ENCODE results near the gene CD52. TPM values are rescaled to one million over a fixed set of nuclear protein-coding genes. Genes with fewer than 3 reads are reported as not detected.

CD52 gene
- total RNA-seq, 1 experiment from 2014 or later = not detected

GRCh38 chr1:26356106-26356505 lies 38.3 kb downstream of the CD52 start:
- no peak for DNase-seq (ENCODE audit: low read depth)

- DNase-seq (ENCODE audit: low read depth) = no peak
These were observed 39.4 kb downstream of the CD52 start for GRCh38 chr1:26357121-26357602.

- peak; percentile 76 for DNase-seq (ENCODE audit: low read depth)
These were observed 40.9 kb downstream of the CD52 start for GRCh38 chr1:26358411-26359384.

DNA sequence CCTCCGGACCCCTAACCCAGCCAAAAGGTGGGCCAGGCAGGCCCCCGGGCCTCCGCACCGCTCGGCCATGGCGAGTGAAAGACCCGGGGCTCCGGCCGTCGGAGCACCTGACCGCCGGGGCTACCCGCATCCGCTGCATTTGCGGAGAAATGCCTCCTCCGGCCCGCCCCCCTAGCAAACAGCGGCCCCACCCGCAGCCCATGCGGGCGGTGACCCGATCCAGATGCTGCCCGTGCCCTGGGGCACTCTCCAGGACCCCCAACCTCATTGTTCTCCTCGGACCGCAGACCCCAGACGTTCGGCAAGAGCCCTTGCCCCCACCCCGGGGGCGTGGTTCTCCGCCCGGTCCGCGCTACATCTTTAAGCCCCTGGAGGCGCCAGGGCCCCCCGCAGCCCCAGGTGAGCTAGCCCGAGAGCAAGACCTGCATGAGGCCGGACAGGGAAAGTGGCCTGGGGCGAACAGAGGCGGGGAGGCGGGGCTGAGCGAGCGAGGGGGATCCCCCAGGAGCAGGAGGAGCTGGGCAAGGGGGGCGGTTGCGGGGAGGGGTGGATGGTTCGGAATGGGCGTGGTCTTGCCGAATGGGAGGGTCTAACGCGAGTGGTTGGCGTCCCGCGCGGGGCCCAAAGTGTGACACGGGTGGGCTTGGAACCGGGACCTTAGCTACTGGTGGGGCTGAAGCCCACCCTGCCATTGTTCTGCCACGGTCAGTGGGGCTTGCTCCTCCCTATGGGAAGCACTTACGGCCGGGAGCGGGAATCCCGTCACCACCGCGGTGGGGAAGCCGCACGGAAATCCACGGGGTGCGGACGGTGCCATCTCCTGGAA lies 42.4 kb downstream of the CD52 start:
- DNase-seq (ENCODE audit: low read depth) = peak; percentile 28

DNA sequence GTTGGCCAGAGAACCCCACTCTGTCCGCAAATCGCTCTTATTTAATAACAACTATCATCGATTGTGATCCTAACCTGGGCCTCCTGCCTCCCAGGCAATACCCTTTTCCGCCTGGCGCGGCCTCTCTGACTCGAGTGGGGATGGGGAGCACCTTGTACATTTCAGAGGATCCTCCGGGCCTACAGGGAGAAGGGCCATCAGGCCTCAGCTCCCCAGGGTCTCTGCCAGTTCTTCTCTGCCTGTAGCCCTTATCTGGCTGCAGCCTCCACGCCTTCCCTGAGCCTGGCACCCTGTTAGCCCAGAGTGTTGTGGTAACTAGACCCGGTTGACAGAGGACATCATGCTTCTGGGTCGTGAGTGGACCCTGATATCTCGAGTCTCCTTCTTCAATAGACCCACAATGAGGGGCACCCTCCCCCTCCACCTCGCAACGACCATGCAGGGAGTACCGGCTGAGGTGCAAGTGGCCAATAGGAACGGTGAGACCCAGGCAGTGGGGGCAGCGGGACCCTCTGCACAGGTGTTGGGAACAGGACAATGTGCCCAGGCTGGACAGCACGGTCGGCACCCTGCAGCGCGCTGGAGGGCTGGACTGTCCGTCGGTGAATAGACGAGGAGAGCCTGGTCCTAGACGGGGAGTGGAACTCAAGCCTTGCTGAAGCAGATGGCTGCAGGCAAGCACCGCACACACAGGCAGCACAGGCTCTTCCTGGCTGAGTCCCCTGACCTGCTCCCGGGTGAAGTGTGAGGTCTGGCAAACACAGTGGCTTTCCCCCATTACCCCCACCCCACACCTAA lies 43.2 kb downstream of the CD52 start:
- DNase-seq (ENCODE audit: low read depth) = no peak

DNA sequence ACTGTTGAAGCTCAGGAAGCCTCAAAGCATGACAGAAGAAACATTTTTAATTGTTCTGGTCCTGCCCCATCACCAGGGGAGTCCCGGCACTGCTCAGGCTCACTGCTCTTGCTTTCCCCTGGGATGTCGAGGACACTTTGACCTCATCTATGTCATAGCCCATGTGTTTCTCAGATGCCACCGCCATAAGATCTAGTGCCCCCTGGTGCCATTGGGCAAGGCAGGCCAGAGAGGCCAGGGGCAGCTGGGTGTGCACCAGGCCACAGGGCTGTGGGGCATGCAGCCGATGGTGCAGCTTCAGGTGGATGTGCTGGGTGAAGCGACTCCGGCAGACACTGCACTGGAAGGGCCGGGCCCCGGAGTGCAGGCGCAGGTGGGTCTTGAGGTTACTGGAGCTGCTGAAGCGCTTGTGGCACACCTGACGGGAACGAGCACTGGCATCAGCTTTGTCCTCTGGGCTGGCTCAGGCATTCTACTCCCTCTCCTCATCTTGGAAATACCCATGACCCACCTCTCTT lies 43.9 kb downstream of the CD52 start:
- no peak for DNase-seq (ENCODE audit: low read depth)

GRCh38 chr1:26362331-26362730 lies 44.6 kb downstream of the CD52 start:
- no peak for DNase-seq (ENCODE audit: low read depth)

- DNase-seq (ENCODE audit: low read depth) = peak; percentile 84
These were observed 46.0 kb downstream of the CD52 start for GRCh38 chr1:26363549-26364448.

- DNase-seq (ENCODE audit: low read depth) = no peak
These were observed 47.2 kb downstream of the CD52 start for GRCh38 chr1:26364956-26365355.

GRCh38 chr1:26367441-26367840 lies 49.7 kb downstream of the CD52 start:
- DNase-seq (ENCODE audit: low read depth) = no peak

DNA sequence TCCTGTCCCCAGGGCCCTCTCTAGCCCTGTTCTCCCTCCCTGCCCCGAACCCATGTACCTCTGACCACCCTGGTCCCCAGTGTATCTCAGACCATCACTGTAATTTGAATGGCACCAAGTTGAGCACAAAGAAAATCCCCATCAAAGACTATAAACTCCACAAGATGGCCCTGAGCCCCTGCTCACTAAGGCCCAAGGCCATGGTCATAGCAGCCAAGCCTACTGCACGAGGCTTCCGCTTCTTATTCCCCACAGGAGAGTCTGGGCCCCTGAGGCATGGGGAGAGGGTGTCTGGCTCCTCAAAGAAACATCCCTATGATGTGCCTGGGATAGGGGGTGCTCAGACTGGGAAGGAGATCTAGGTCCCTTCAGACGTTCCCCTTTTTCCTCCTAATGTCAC lies 50.2 kb downstream of the CD52 start:
- DNase-seq (ENCODE audit: low read depth) = no peak

DNA sequence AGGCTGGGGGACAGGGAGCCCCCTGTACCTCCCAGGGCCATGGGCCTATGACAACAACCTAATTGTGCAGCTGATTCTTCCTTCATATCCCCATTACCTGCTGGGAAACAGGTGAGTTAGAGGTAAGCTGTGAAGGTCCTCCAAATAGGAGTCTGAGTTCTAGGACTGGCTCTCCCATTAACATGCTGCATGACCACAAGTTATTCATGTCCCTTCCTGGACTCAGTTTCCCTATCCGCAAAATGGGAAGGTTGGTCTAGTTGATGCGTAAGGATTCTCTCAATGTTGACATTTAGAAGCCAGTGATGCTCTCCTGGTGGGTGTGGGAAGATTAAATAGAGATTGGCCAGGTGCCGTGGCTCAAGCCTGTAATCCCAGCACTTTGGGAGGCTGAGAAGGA lies 50.7 kb downstream of the CD52 start:
- no peak for DNase-seq (ENCODE audit: low read depth)

Other genes starting within 250 kb of the CD52 start
- 9.4 and 12.2 TPM in 2 replicates for gene PDIK1L, start 206.1 kb upstream of the CD52 start, total RNA-seq (2014; rRNA removed; shearing (Covaris generic))
- gene FAM110D, start 158.9 kb upstream of the CD52 start, total RNA-seq (2014; rRNA removed; shearing (Covaris generic)) = 0.51 TPM in 1 of 2 replicates, not detected in the other
- not detected in 2 replicates for gene C1orf232, start 149.0 kb upstream of the CD52 start, total RNA-seq (2014; rRNA removed; shearing (Covaris generic))
- gene ZNF593, start 148.1 kb upstream of the CD52 start, total RNA-seq (2014; rRNA removed; shearing (Covaris generic)) = 14.5 and 39.7 TPM in 2 replicates
- not detected in 2 replicates for gene ZNF593OS, start 146.1 kb upstream of the CD52 start, total RNA-seq (2014; rRNA removed; shearing (Covaris generic))
- gene CNKSR1, start 140.5 kb upstream of the CD52 start, total RNA-seq (2014; rRNA removed; shearing (Covaris generic)) = 1.3 TPM in 2 replicates
- not detected in 2 replicates for gene CATSPER4, start 127.4 kb upstream of the CD52 start, total RNA-seq (2014; rRNA removed; shearing (Covaris generic))
- gene CEP85, start 83.8 kb upstream of the CD52 start, total RNA-seq (2014; rRNA removed; shearing (Covaris generic)) = 27.4 and 34.5 TPM in 2 replicates
- 50.6 and 66.8 TPM in 2 replicates for gene SH3BGRL3, start 37.9 kb upstream of the CD52 start, total RNA-seq (2014; rRNA removed; shearing (Covaris generic))
- 6.0 and 9.0 TPM in 2 replicates for gene UBXN11, start 11.3 kb upstream of the CD52 start, total RNA-seq (2014; rRNA removed; shearing (Covaris generic))
- 0.34 and 0.51 TPM in 2 replicates for gene CRYBG2, start 36.2 kb downstream of the CD52 start, total RNA-seq (2014; rRNA removed; shearing (Covaris generic))
- not detected in 2 replicates for gene ZNF683, start 54.8 kb downstream of the CD52 start, total RNA-seq (2014; rRNA removed; shearing (Covaris generic))
- 0.86 TPM in 1 of 2 replicates, not detected in the other for gene LIN28A, start 92.9 kb downstream of the CD52 start, total RNA-seq (2014; rRNA removed; shearing (Covaris generic))
- gene DHDDS, start 114.4 kb downstream of the CD52 start, total RNA-seq (2014; rRNA removed; shearing (Covaris generic)) = 44.9 and 55.4 TPM in 2 replicates
- 662 and 765 TPM in 2 replicates for gene HMGN2, start 154.5 kb downstream of the CD52 start, total RNA-seq (2014; rRNA removed; shearing (Covaris generic))
- 30.4 and 35.7 TPM in 2 replicates for gene RPS6KA1, start 211.8 kb downstream of the CD52 start, total RNA-seq (2014; rRNA removed; shearing (Covaris generic))

Measured in Daoy (cell line).